Measurements from ENCODE around the gene RELT. TPM values are rescaled to one million over a fixed set of nuclear protein-coding genes. Genes with fewer than 3 reads are reported as not detected.

RELT gene
- total RNA-seq, 1 donor from 2014 or later = 1.6 TPM

DNA sequence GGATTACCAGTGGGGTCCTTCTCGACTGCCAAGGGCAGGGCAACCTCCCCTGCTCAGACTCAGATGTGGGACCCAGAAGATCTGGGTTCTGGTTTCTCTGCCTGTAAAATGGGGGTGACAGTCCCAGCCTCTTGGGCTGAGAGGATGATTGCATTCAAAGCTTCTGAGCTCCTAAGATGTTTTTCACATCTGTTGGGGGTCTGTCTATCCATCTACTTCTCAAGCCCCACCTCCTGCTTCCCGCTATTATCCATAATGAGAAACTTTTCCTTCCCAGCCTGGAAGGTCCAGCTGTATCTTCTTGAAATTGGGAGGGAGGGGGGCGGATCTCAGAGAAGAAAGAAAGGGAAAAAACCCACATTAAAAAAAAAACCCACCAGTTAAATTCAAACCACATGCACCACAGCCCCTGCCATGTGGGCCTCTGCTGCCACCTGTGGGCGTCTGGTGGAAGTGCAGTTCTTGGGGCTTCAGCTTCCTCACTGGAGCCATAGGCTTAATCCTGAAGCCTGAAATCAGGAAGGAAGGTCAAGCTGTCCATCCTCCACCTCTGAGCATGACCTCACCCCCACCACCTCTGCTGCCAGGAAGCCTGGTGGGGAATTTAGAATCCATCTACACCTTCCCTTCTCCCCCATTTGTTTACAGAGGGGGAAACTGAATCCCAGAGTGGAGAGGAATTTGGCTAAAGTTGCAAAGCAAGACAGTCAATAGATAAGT, 40.8 kb upstream of the RELT start:
- Histone ChIP-seq H3K4me3 (ENCODE audit: low read length in 3 of 3) (no peak overlapping the region), H3K4me1 (ENCODE audit: control insufficient read depth in 3 of 3, insufficient read depth in 3 of 3, low read length in 3 of 3) (peaks cover 36 to 43% (median 41%) of the 10 kb centered on the region in 3 donors)

GRCh38 chr11:73337846-73338245, 38.4 kb upstream of the RELT start:
- H3K27ac ChIP-seq (ENCODE audit: low read depth, low read length) = no peak overlapping the region

More for the DNA sequence above, 40.8 kb upstream of the RELT start:
- H3K36me3 ChIP-seq (ENCODE audit: control insufficient read depth in 3 of 3, insufficient read depth in 3 of 3, low read length in 3 of 3) = peaks cover 0 to 2% (median 0%) of the 10 kb centered on the region in 3 donors
- peak overlapping the region in 1 of 3 donors; percentile 57 for H3K9ac ChIP-seq (ENCODE audit: low read depth in 1 of 3, low read length in 3 of 3)
- no peaks in the 10 kb centered on the region for H3K27me3 ChIP-seq (ENCODE audit: control insufficient read depth in 3 of 3, insufficient read depth in 3 of 3, low read length in 3 of 3)
- peak overlapping the region; percentile 69 for H3K27ac ChIP-seq (ENCODE audit: low read depth, low read length)
- no peaks in the 10 kb centered on the region for H3K9me3 ChIP-seq (ENCODE audit: control insufficient read depth in 3 of 3, low read length in 3 of 3)

GRCh38 chr11:73338279-73338678, 37.9 kb upstream of the RELT start:
- Histone ChIP-seq H3K4me3 (ENCODE audit: low read length in 3 of 3) (no peak overlapping the region), H3K27me3 (ENCODE audit: control insufficient read depth in 3 of 3, insufficient read depth in 3 of 3, low read length in 3 of 3) (peaks cover 0 to 3% (median 0%) of the 10 kb centered on the region in 3 donors), H3K36me3 (ENCODE audit: control insufficient read depth in 3 of 3, insufficient read depth in 3 of 3, low read length in 3 of 3) (peaks cover 0 to 4% (median 0%) of the 10 kb centered on the region in 3 donors), H3K4me1 (ENCODE audit: control insufficient read depth in 3 of 3, insufficient read depth in 3 of 3, low read length in 3 of 3) (peaks cover 28 to 42% (median 33%) of the 10 kb centered on the region in 3 donors), H3K9me3 (ENCODE audit: control insufficient read depth in 3 of 3, low read length in 3 of 3) (no peaks in the 10 kb centered on the region), H3K27ac (ENCODE audit: low read depth, low read length) (no peak overlapping the region), H3K9ac (ENCODE audit: low read depth in 1 of 3, low read length in 3 of 3) (peak overlapping the region in 1 of 3 donors; percentile 33)

More at GRCh38 chr11:73337846-73338245, 38.4 kb upstream of the RELT start:
- Histone ChIP-seq H3K9me3 (ENCODE audit: control insufficient read depth in 3 of 3, low read length in 3 of 3) (no peaks in the 10 kb centered on the region), H3K4me1 (ENCODE audit: control insufficient read depth in 3 of 3, insufficient read depth in 3 of 3, low read length in 3 of 3) (peaks cover 28 to 43% (median 34%) of the 10 kb centered on the region in 3 donors), H3K27me3 (ENCODE audit: control insufficient read depth in 3 of 3, insufficient read depth in 3 of 3, low read length in 3 of 3) (peaks cover 0 to 3% (median 0%) of the 10 kb centered on the region in 3 donors), H3K9ac (ENCODE audit: low read depth in 1 of 3, low read length in 3 of 3) (no peak overlapping the region), H3K4me3 (ENCODE audit: low read length in 3 of 3) (no peak overlapping the region), H3K36me3 (ENCODE audit: control insufficient read depth in 3 of 3, insufficient read depth in 3 of 3, low read length in 3 of 3) (peaks cover 0 to 4% (median 0%) of the 10 kb centered on the region in 3 donors)

DNA sequence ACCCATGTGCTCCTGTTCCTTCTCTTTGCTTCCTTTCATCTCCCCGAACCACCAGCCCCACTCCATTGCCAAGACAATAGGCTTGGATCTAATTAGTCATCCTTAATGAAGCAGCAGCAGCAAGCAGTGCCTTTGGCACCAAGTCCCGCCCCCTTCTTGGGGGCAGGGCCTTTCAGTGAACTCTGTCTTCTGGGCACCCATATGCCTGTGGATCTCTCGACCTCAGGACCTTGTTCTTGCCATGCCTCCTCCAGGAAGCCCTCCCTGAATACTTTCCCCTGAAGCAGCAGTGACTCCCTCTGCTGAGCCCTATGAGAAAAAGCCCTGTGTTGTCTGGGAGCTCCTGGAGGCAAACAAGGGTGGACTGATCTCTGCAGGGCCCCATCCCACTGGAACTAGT, 36.0 kb upstream of the RELT start:
- Histone ChIP-seq H3K27me3 (ENCODE audit: control insufficient read depth in 3 of 3, insufficient read depth in 3 of 3, low read length in 3 of 3) (peaks cover 0 to 3% (median 0%) of the 10 kb centered on the region in 3 donors), H3K9ac (ENCODE audit: low read depth in 1 of 3, low read length in 3 of 3) (peak overlapping the region in 1 of 3 donors; percentile 16), H3K4me1 (ENCODE audit: control insufficient read depth in 3 of 3, insufficient read depth in 3 of 3, low read length in 3 of 3) (peaks cover 23 to 39% (median 32%) of the 10 kb centered on the region in 3 donors), H3K9me3 (ENCODE audit: control insufficient read depth in 3 of 3, low read length in 3 of 3) (no peaks in the 10 kb centered on the region), H3K36me3 (ENCODE audit: control insufficient read depth in 3 of 3, insufficient read depth in 3 of 3, low read length in 3 of 3) (peaks cover 0 to 4% (median 0%) of the 10 kb centered on the region in 3 donors), H3K4me3 (ENCODE audit: low read length in 3 of 3) (no peak overlapping the region), H3K27ac (ENCODE audit: low read depth, low read length) (no peak overlapping the region)

DNA sequence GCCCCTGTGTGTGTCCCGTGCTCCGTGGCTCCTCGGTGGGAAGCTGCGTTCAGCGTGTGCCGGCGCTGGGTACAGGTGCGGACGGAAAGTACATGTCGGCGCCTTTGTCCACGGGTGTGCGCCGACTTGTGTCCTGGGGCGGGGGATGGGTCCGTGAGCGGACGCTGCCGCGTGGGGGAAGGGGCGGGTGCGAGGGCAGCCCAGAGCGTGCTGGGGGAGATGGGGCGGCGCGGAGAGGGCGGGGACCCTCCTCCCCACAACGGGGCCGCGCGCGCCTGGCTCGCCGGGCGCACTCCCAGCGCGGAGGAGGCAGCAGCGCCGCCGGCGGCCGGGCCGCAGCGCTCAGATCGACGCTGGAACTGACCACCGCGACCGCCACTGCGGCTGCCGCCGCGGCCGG, 33.6 kb upstream of the RELT start:
- Histone ChIP-seq H3K36me3 (ENCODE audit: control insufficient read depth in 3 of 3, insufficient read depth in 3 of 3, low read length in 3 of 3) (peaks cover 0 to 6% (median 3%) of the 10 kb centered on the region in 3 donors), H3K27me3 (ENCODE audit: control insufficient read depth in 3 of 3, insufficient read depth in 3 of 3, low read length in 3 of 3) (peaks cover 0 to 3% (median 0%) of the 10 kb centered on the region in 3 donors), H3K4me3 (ENCODE audit: low read length in 3 of 3) (peak overlapping the region; percentile 44 to 72 (median 60)), H3K27ac (ENCODE audit: low read depth, low read length) (no peak overlapping the region), H3K9ac (ENCODE audit: low read depth in 1 of 3, low read length in 3 of 3) (peak overlapping the region in 1 of 3 donors; percentile 68), H3K4me1 (ENCODE audit: control insufficient read depth in 3 of 3, insufficient read depth in 3 of 3, low read length in 3 of 3) (peaks cover 30 to 38% (median 32%) of the 10 kb centered on the region in 3 donors), H3K9me3 (ENCODE audit: control insufficient read depth in 3 of 3, low read length in 3 of 3) (no peaks in the 10 kb centered on the region)

DNA sequence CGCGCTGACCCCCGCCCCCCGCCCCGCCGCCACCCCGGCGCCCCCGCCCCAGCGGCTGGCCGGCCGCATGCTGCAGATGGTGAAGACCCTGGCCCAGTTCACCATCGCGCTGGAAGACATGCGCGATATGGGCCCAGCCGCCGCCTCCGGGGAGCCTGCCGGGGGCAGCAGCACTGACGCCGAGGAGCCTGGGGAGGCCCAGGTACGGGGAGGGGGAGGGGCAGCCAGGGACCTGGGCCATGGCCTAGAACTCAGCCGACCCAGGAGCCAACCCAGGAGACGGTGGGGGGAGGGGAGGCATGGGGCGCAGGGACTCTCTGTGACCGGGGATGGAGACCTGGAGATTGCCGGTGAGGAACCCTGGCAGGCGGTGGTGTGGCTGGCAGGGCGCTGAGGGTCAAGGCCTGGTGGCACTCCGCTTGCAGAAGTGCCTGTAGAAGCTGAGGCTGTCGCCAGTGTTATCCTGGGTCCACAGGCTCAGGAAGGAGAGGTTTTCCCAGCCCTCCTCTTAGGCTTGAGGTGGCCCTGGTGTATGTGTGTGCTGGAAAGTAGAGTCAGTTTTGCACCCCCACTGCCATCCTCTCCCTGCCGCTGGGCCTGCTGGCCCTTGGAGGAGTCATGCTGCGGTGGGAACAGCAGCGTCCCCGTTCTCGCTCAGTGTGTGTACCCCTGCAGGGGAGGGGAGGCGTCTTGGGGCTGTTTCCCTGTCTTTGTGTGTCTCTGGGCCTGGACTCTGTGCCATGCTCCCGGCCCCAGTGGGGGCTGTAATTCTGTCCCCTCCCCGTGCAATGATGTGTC, 32.9 kb upstream of the RELT start:
- Histone ChIP-seq H3K4me3 (ENCODE audit: low read length in 3 of 3) (peak overlapping the region; percentile 32 to 58 (median 56)), H3K4me1 (ENCODE audit: control insufficient read depth in 3 of 3, insufficient read depth in 3 of 3, low read length in 3 of 3) (peaks cover 30 to 33% (median 32%) of the 10 kb centered on the region in 3 donors), H3K9me3 (ENCODE audit: control insufficient read depth in 3 of 3, low read length in 3 of 3) (no peaks in the 10 kb centered on the region), H3K9ac (ENCODE audit: low read depth in 1 of 3, low read length in 3 of 3) (peak overlapping the region in 2 of 3 donors; percentile 50 to 72), H3K27ac (ENCODE audit: low read depth, low read length) (no peak overlapping the region), H3K27me3 (ENCODE audit: control insufficient read depth in 3 of 3, insufficient read depth in 3 of 3, low read length in 3 of 3) (peaks cover 0 to 3% (median 0%) of the 10 kb centered on the region in 3 donors), H3K36me3 (ENCODE audit: control insufficient read depth in 3 of 3, insufficient read depth in 3 of 3, low read length in 3 of 3) (peaks cover 0 to 11% (median 5%) of the 10 kb centered on the region in 3 donors)

GRCh38 chr11:73344191-73344607, 32.0 kb upstream of the RELT start:
- no peak overlapping the region for H3K4me3 ChIP-seq (ENCODE audit: low read length in 3 of 3)
- peak overlapping the region in 2 of 3 donors; percentile 50 to 72 for H3K9ac ChIP-seq (ENCODE audit: low read depth in 1 of 3, low read length in 3 of 3)
- peaks cover 0 to 11% (median 5%) of the 10 kb centered on the region in 3 donors for H3K36me3 ChIP-seq (ENCODE audit: control insufficient read depth in 3 of 3, insufficient read depth in 3 of 3, low read length in 3 of 3)
- H3K4me1 ChIP-seq (ENCODE audit: control insufficient read depth in 3 of 3, insufficient read depth in 3 of 3, low read length in 3 of 3) = peaks cover 30 to 36% (median 33%) of the 10 kb centered on the region in 3 donors
- H3K9me3 ChIP-seq (ENCODE audit: control insufficient read depth in 3 of 3, low read length in 3 of 3) = no peaks in the 10 kb centered on the region
- H3K27ac ChIP-seq (ENCODE audit: low read depth, low read length) = no peak overlapping the region
- H3K27me3 ChIP-seq (ENCODE audit: control insufficient read depth in 3 of 3, insufficient read depth in 3 of 3, low read length in 3 of 3) = peaks cover 0 to 3% (median 0%) of the 10 kb centered on the region in 3 donors

DNA sequence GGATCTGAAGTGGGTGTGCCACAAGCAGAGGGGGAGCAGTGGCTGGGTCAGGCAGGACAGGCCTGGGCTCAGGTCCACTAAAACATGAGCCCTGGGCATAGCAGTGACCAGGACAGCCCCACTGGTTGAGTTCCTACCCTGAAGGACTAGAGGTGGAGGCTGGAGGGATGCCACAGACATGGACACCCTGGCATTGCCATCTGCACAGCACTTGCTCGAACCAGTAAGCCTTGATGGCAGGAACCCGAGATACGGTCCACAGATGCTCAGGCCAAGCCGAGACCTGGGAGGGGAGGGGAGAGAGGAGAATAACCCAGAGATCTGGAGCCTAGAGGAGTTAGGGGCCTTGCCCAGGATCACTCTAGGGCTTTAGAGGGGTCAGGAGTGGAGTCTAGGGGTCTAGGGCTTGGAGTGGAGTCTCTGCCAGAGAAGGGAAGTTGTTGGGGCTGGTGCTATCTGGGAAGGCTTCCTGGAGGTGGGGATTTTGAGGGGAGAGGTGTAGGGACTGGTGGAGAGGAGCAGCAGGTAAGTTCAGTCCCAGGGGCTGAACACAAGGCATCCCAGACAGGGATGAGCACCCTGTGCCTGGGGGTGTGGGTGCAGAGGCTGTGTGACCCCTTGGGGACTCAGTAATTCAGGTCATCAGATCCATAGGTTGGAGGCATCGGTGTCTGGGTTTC, 30.6 kb upstream of the RELT start:
- H3K36me3 ChIP-seq (ENCODE audit: control insufficient read depth in 3 of 3, insufficient read depth in 3 of 3, low read length in 3 of 3) = peaks cover 0 to 11% (median 4%) of the 10 kb centered on the region in 3 donors
- H3K9me3 ChIP-seq (ENCODE audit: control insufficient read depth in 3 of 3, low read length in 3 of 3) = no peaks in the 10 kb centered on the region
- peaks cover 29 to 34% (median 30%) of the 10 kb centered on the region in 3 donors for H3K4me1 ChIP-seq (ENCODE audit: control insufficient read depth in 3 of 3, insufficient read depth in 3 of 3, low read length in 3 of 3)
- H3K9ac ChIP-seq (ENCODE audit: low read depth in 1 of 3, low read length in 3 of 3) = peak overlapping the region in 2 of 3 donors; percentile 0 to 54
- H3K27me3 ChIP-seq (ENCODE audit: control insufficient read depth in 3 of 3, insufficient read depth in 3 of 3, low read length in 3 of 3) = peaks cover 0 to 3% (median 0%) of the 10 kb centered on the region in 3 donors
- no peak overlapping the region for H3K27ac ChIP-seq (ENCODE audit: low read depth, low read length)
- no peak overlapping the region for H3K4me3 ChIP-seq (ENCODE audit: low read length in 3 of 3)

GRCh38 chr11:73346186-73346935, 29.8 kb upstream of the RELT start:
- Histone ChIP-seq H3K4me3 (ENCODE audit: low read length in 3 of 3) (no peak overlapping the region), H3K9ac (ENCODE audit: low read depth in 1 of 3, low read length in 3 of 3) (peak overlapping the region in 1 of 3 donors; percentile 0), H3K36me3 (ENCODE audit: control insufficient read depth in 3 of 3, insufficient read depth in 3 of 3, low read length in 3 of 3) (peaks cover 0 to 11% (median 3%) of the 10 kb centered on the region in 3 donors), H3K4me1 (ENCODE audit: control insufficient read depth in 3 of 3, insufficient read depth in 3 of 3, low read length in 3 of 3) (peaks cover 31% of the 10 kb centered on the region in 3 donors), H3K27me3 (ENCODE audit: control insufficient read depth in 3 of 3, insufficient read depth in 3 of 3, low read length in 3 of 3) (no peaks in the 10 kb centered on the region), H3K27ac (ENCODE audit: low read depth, low read length) (no peak overlapping the region), H3K9me3 (ENCODE audit: control insufficient read depth in 3 of 3, low read length in 3 of 3) (no peaks in the 10 kb centered on the region)
